Large intestine (tissue), 3 donors: ENCODE results near the gene CCIN. TPM values are rescaled to one million over a fixed set of nuclear protein-coding genes. Genes with fewer than 3 reads are reported as not detected.
A peak's percentile ranks its signal among the peaks of the same experiment; 100 is the strongest.

Source experiments
- DNase-seq, 2 donors: peaks; one replicate each; pipeline versions ENCODE4 v3.0.0 to v3.0.0-alpha.2; 2013
- H3K27ac ChIP-seq: one replicate; pipeline ENCODE4 v1.5.1; 2013; ENCODE audit warnings: low read length
- H3K27me3 ChIP-seq: 2 replicates; pipeline ENCODE4 v1.6.1; 2013; ENCODE audit warnings: low read length; ENCODE audit not compliant: control insufficient read depth, insufficient read depth
- H3K36me3 ChIP-seq: 2 replicates; pipeline ENCODE4 v1.6.1; 2013; ENCODE audit warnings: low read length; ENCODE audit not compliant: control insufficient read depth, insufficient read depth
- H3K4me1 ChIP-seq: one replicate; pipeline ENCODE4 v1.6.1; 2013; ENCODE audit warnings: low read length; ENCODE audit not compliant: control insufficient read depth, insufficient read depth
- H3K4me3 ChIP-seq: one replicate; pipeline ENCODE4 v1.5.1; 2013; ENCODE audit warnings: low read length
- H3K9me3 ChIP-seq: one replicate; pipeline ENCODE4 v1.6.1; 2013; ENCODE audit warnings: mild to moderate bottlenecking, low read depth, low read length, moderate library complexity; ENCODE audit not compliant: control insufficient read depth
- WGBS: methylation state at CpG from one replicate; pipeline ENCODE4 v1.1.5; 2013; ENCODE audit warnings: low lambda C conversion rate; ENCODE audit not compliant: insufficient coverage; 5-methylcytosine and 5-hydroxymethylcytosine counted together
- polyA plus RNA-seq: library from polyadenylated mRNA; unstranded; fragments of 120-200 nt; gene quantifications from one replicate; pipeline ENCODE4 v1.2.1, GENCODE V29; 2013

CCIN gene
- polyA plus RNA-seq, 1 donor: 0.07 TPM

- Histone ChIP-seq H3K27me3 (no peaks in the 10 kb centered on the region), H3K27ac (no peak overlapping the region), H3K9me3 (no peaks in the 10 kb centered on the region), H3K36me3 (no peaks in the 10 kb centered on the region), H3K4me3 (no peak overlapping the region), H3K4me1 (peaks cover 5% of the 10 kb centered on the region)
- WGBS: no CpG with 5 or more reads among the region's 5 CpGs
- DNase-seq: no peak
These were observed 19.0 kb downstream of the CCIN start for GRCh38 chr9:36188212-36188611.

GRCh38 chr9:36189976-36190375 is 20.8 kb downstream of the CCIN start:
- no peaks in the 10 kb centered on the region for H3K36me3 ChIP-seq
- H3K4me3 ChIP-seq: peak overlapping the region; percentile 71
- no peaks in the 10 kb centered on the region for H3K9me3 ChIP-seq
- DNase-seq: peak; percentile 38 to 54
- peaks cover 12% of the 10 kb centered on the region for H3K4me1 ChIP-seq
- no peaks in the 10 kb centered on the region for H3K27me3 ChIP-seq
- 0% methylated on average over 2 of the region's 9 CpGs for WGBS
- peak overlapping the region; percentile 93 for H3K27ac ChIP-seq

GRCh38 chr9:36190388-36191289 is 21.5 kb downstream of the CCIN start, which contains the start of gene CLTA:
Gene CLTA (plus strand): TSS chr9:36190921. CDS start chr9:36191057, 136 bp downstream.
- H3K9me3 ChIP-seq: no peaks in the 10 kb centered on the region
- peaks cover 12% of the 10 kb centered on the region for H3K4me1 ChIP-seq
- H3K27ac ChIP-seq: peak within 1 kb of the TSS; percentile 93
- 0% methylated on average over 1 of the region's 68 CpGs for WGBS
- H3K36me3 ChIP-seq: peaks cover 2% of the 10 kb centered on the region
- peak within 1 kb of the TSS; percentile 71 for H3K4me3 ChIP-seq
- H3K27me3 ChIP-seq: no peaks in the 10 kb centered on the region
- peak; percentile 98 to 99 for DNase-seq

GRCh38 chr9:36191290-36191645 is 22.1 kb downstream of the CCIN start:
- DNase-seq: no peak
- H3K4me1 ChIP-seq: peaks cover 12% of the 10 kb centered on the region
- WGBS: no CpG with 5 or more reads among the region's 18 CpGs

GRCh38 chr9:36191686-36192085 is 22.5 kb downstream of the CCIN start:
- peak overlapping the region; percentile 93 for H3K27ac ChIP-seq
- H3K4me3 ChIP-seq: peak overlapping the region; percentile 71
- H3K27me3 ChIP-seq: no peaks in the 10 kb centered on the region
- H3K4me1 ChIP-seq: peaks cover 12% of the 10 kb centered on the region
- peaks cover 3% of the 10 kb centered on the region for H3K36me3 ChIP-seq
- no peak for DNase-seq
- WGBS: no CpG with 5 or more reads among the region's 7 CpGs
- H3K9me3 ChIP-seq: no peaks in the 10 kb centered on the region

More at GRCh38 chr9:36191290-36191645, 22.1 kb downstream of the CCIN start:
- Histone ChIP-seq H3K36me3 (peaks cover 2% of the 10 kb centered on the region), H3K4me3 (peak overlapping the region; percentile 71), H3K9me3 (no peaks in the 10 kb centered on the region), H3K27me3 (no peaks in the 10 kb centered on the region), H3K27ac (peak overlapping the region; percentile 93)

- H3K27me3 ChIP-seq: no peaks in the 10 kb centered on the region
- H3K9me3 ChIP-seq: no peaks in the 10 kb centered on the region
- H3K27ac ChIP-seq: no peak overlapping the region
- peaks cover 6% of the 10 kb centered on the region for H3K36me3 ChIP-seq
- no peak for DNase-seq
- no CpG with 5 or more reads among the region's 4 CpGs for WGBS
- H3K4me3 ChIP-seq: peak overlapping the region; percentile 71
- peaks cover 12% of the 10 kb centered on the region for H3K4me1 ChIP-seq
These were observed 23.0 kb downstream of the CCIN start for GRCh38 chr9:36192196-36192595.

GRCh38 chr9:36193023-36193422 is 23.8 kb downstream of the CCIN start:
- Histone ChIP-seq H3K27ac (no peak overlapping the region), H3K36me3 (peaks cover 8% of the 10 kb centered on the region), H3K9me3 (no peaks in the 10 kb centered on the region), H3K4me3 (no peak overlapping the region), H3K4me1 (peaks cover 12% of the 10 kb centered on the region), H3K27me3 (no peaks in the 10 kb centered on the region)
- 100% methylated on average over 1 of the region's 3 CpGs for WGBS
- no peak for DNase-seq

GRCh38 chr9:36194326-36195000 is 25.3 kb downstream of the CCIN start:
- Histone ChIP-seq H3K4me3 (no peak overlapping the region), H3K27me3 (no peaks in the 10 kb centered on the region), H3K4me1 (peaks cover 12% of the 10 kb centered on the region), H3K36me3 (peaks cover 21% of the 10 kb centered on the region), H3K27ac (no peak overlapping the region), H3K9me3 (no peaks in the 10 kb centered on the region)
- no peak for DNase-seq
- no CpG with 5 or more reads among the region's 4 CpGs for WGBS

GRCh38 chr9:36204906-36205547 is 35.8 kb downstream of the CCIN start:
- Histone ChIP-seq H3K4me3 (no peak overlapping the region), H3K9me3 (no peaks in the 10 kb centered on the region), H3K27me3 (no peaks in the 10 kb centered on the region), H3K36me3 (peaks cover 94% of the 10 kb centered on the region), H3K27ac (no peak overlapping the region), H3K4me1 (no peaks in the 10 kb centered on the region)
- DNase-seq: peak in 1 of 2 donors; percentile 17
- no CpG with 5 or more reads among the region's 11 CpGs for WGBS

GRCh38 chr9:36207016-36207415 is 37.8 kb downstream of the CCIN start:
- Histone ChIP-seq H3K4me3 (no peak overlapping the region), H3K9me3 (no peaks in the 10 kb centered on the region), H3K27me3 (no peaks in the 10 kb centered on the region), H3K27ac (no peak overlapping the region), H3K36me3 (peaks cover 95% of the 10 kb centered on the region), H3K4me1 (no peaks in the 10 kb centered on the region)
- DNase-seq: no peak
- WGBS: no CpG with 5 or more reads among the region's 4 CpGs
